DND-41 (cell line): ENCODE measurements around the gene GIPC1.

Experiments used
- CTCF ChIP-seq: IDR thresholded peaks from 2 replicates; pipeline ENCODE4 v1.5.1; 2012; ENCODE audit warnings: borderline replicate concordance, low read length, moderate library complexity, mild to moderate bottlenecking; ENCODE audit not compliant: poor library complexity, severe bottlenecking; ENCODE audit errors: extremely low read depth
- EZH2 ChIP-seq: IDR thresholded peaks from 3 replicates; pipeline ENCODE4 v1.6.1; 2012; ENCODE audit warnings: borderline replicate concordance, low read depth, mild to moderate bottlenecking, moderate library complexity, low read length, inconsistent platforms; ENCODE audit not compliant: severe bottlenecking

DNA sequence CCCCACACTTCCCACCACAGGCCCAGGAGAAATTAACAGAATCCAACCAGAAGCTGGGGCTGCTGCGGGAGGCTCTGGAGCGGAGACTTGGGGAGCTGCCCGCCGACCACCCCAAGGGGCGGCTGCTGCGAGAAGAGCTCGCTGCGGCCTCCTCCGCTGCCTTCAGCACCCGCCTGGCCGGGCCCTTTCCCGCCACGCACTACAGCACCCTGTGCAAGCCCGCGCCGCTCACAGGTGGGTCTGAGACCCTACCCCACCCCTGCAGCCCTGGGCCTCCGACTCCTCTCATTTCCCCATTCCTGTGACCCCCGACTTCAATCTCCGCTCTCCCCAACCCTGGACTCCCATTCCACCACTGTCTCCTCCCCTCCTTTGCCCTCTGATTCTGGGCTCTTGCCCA, 45.1 kb downstream of the GIPC1 start:
- TF ChIP-seq CTCF, result no peak
- no peak for TF ChIP-seq EZH2
